Testis (tissue), 3 donors: ENCODE measurements around the gene MISP3. TPM values are rescaled to one million over a fixed set of nuclear protein-coding genes. Genes with fewer than 3 reads are reported as not detected.
A peak's percentile ranks its signal among the peaks of the same experiment; 100 is the strongest.

Source experiments
- DNase-seq: peaks from one replicate; pipeline ENCODE4 v3.0.0-alpha.2; 2019
- H3K27ac ChIP-seq, 2 donors: fragments of 200-600 bp; sonication (generic); one replicate each; pipeline ENCODE4 v1.5.1; 2019
- H3K27me3 ChIP-seq: fragments of 200-600 bp; sonication (generic); one replicate; pipeline ENCODE4 v1.5.1; 2019
- H3K36me3 ChIP-seq: fragments of 200-600 bp; sonication (generic); one replicate; pipeline ENCODE4 v1.5.1; 2017; ENCODE audit warnings: low read depth; ENCODE audit errors: missing control alignments
- H3K4me1 ChIP-seq: fragments of 200-600 bp; sonication (generic); one replicate; pipeline ENCODE4 v1.5.1; 2019
- H3K4me3 ChIP-seq, 2 donors: fragments of 200-600 bp; sonication (generic); one replicate each; pipeline ENCODE4 v1.5.1; 2017 to 2019
- H3K9me3 ChIP-seq: fragments of 200-600 bp; sonication (generic); one replicate; pipeline ENCODE4 v1.5.1; 2017
- POLR2A ChIP-seq: fragments of 450-650 bp; IDR thresholded peaks from one replicate; pipeline ENCODE4 v1.6.1; 2017; ENCODE audit warnings: antibody characterized with exemption, mild to moderate bottlenecking, moderate library complexity
- whole genome bisulfite sequencing, 2 donors: methylation state at CpG; one replicate each; pipeline ENCODE4 v1.1.5; 2018; 5-methylcytosine and 5-hydroxymethylcytosine counted together
- intact Hi-C: fragments of 100-400 bp; cut with DNase I; formaldehyde crosslinking; loops from one replicate; pipeline ENCODE4 v1.15.1; 2023; ENCODE audit warnings: low total_unique reads
- polyA plus RNA-seq: library from polyadenylated mRNA; stranded (reverse); fragments of 350-450 nt; fragmentation: Illumina TruSeq; extraction: RNeasy Lipid Tissue Mini Kit (QIAGEN cat#74804); gene quantifications from one replicate; pipeline ENCODE4 v1.2.3, GENCODE V29; 2014; ENCODE audit warnings: low read depth, low replicate concordance; ENCODE audit not compliant: insufficient read depth
- total RNA-seq, 2 donors: library from RNA; depleted of rRNA; stranded (reverse); fragments of >200 nt; gene quantifications; one replicate each; pipeline ENCODE4 v1.2.3, GENCODE V29; 2016
- TF ChIP-seq, protein P1 (sequence below), 3 experiments: fragments of 450-650 bp in 2 of 3; fragments of 200-600 bp in 1 of 3; sonication (generic) in 1 of 3; IDR thresholded peaks; one replicate each; pipeline ENCODE4 v1.5.1; 2016 to 2019; ENCODE audit warnings: antibody characterized with exemption in 3 of 3, mild to moderate bottlenecking in 2 of 3, moderate library complexity in 1 of 3

MISP3 gene
- total and polyA plus RNA-seq, 3 donors from 2014 or later = 0.76 to 7.2 (median 4.2) TPM

- intact Hi-C loops = no loop called here
- WGBS, 2 donors = 70 to 91% methylated on average over 2 of the region's 2 CpGs
- Histone ChIP-seq H3K4me1 (peaks cover 9% of the 10 kb centered on the region), H3K36me3 (no peaks in the 10 kb centered on the region), H3K4me3 (no peak overlapping the region), H3K9me3 (no peaks in the 10 kb centered on the region), H3K27ac (no peak overlapping the region), H3K27me3 (no peaks in the 10 kb centered on the region)
- TF ChIP-seq, protein P1, sequence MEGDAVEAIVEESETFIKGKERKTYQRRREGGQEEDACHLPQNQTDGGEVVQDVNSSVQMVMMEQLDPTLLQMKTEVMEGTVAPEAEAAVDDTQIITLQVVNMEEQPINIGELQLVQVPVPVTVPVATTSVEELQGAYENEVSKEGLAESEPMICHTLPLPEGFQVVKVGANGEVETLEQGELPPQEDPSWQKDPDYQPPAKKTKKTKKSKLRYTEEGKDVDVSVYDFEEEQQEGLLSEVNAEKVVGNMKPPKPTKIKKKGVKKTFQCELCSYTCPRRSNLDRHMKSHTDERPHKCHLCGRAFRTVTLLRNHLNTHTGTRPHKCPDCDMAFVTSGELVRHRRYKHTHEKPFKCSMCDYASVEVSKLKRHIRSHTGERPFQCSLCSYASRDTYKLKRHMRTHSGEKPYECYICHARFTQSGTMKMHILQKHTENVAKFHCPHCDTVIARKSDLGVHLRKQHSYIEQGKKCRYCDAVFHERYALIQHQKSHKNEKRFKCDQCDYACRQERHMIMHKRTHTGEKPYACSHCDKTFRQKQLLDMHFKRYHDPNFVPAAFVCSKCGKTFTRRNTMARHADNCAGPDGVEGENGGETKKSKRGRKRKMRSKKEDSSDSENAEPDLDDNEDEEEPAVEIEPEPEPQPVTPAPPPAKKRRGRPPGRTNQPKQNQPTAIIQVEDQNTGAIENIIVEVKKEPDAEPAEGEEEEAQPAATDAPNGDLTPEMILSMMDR (IDR thresholded peaks at IDR 0.05) = no peak
- no peak for TF ChIP-seq POLR2A
- DNase-seq = no peak
Observed at GRCh38 chr19:14066134-14066533, 6.5 kb upstream of the MISP3 start.

DNA sequence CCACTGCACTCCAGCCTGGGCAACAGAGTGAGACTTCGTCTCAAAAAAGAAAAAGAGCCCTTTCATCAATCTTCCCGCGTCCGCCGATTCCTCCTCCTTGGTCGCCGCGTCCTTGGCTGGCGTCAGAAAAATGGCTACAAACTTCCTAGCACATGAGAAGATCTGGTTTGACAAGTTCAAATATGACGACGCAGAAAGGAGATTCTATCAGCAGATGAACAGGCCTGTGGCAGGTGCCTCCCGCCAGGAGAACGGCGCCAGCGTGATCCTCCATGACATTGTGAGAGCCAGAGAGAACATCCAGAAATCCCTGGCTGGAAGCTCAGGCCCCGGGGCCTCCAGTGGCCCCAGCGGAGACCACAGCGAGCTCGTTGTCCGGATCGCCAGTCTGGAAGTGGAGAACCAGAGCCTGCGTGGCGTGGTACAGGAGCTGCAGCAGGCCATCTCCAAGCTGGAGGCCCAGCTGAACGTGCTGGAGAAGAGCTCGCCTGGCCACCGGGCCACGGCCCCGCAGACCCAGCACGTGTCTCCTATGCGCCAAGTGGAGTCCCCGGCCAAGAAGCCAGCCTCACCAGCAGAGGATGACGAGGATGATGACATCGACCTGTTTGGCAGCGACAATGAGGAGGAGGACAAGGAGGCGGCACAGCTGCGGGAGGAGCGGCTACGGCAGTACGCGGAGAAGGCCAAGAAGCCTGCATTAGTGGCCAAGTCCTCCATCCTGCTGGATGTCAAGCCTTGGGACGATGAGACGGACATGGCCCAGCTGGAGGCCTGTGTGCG is 2.1 kb upstream of the MISP3 start:
- Histone ChIP-seq H3K4me1 (peaks cover 15% of the 10 kb centered on the region), H3K27ac (no peak overlapping the region), H3K9me3 (no peaks in the 10 kb centered on the region), H3K4me3 (no peak overlapping the region), H3K36me3 (no peaks in the 10 kb centered on the region), H3K27me3 (no peaks in the 10 kb centered on the region)
- TF ChIP-seq, protein P1 (IDR thresholded peaks at IDR 0.05) = no peak
- no peak for TF ChIP-seq POLR2A
- no peak for DNase-seq
- 95% methylated on average over 39 to 40 of the region's 43 CpGs for WGBS, 2 donors
- intact Hi-C loops = loop anchor here (10.0 kb wide), 1 partner anchor 186 kb away; no protein-coding TSS in a partner anchor

DNA sequence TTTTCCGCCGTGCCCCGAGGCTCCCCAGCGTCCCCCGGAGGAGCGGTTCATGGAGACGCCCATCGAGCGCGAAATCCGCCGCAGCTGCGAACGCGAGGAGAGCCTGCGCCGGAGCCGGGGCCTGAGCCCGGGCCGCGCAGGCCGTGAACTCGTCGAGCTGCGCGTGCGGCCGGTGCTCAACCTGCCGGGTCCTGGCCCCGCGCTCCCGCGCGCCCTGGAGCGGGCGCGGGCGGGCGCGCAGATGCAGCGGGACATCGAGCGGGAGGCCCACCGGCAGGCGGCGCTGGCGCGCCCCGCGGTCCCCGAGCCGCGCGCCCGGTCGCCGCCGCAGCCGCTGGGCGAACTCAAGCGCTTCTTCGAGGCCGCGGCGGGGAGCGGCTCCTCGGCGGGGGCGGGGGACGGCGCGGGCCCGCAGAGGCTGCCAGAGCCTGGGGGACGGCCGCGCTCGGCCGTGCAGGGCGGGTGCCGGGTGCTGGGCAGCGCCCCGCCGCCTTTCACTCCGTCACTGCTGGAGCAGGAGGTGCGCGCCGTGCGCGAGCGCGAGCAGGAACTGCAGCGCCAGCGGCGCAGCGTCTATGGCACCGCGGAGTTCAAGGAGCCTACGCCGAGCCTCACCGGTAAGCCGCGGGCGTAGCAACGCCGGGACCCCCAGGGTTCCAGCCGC is 807 bp downstream of the MISP3 start:
- H3K4me3 ChIP-seq = peak overlapping the region; percentile 54 to 60
- peaks cover 15% of the 10 kb centered on the region for H3K4me1 ChIP-seq
- H3K27ac ChIP-seq = peak overlapping the region; percentile 85 to 88
- no peaks in the 10 kb centered on the region for H3K27me3 ChIP-seq
- WGBS, 2 donors = 0 to 1% methylated on average over 4 to 24 of the region's 106 CpGs
- intact Hi-C loops = loop anchor here (10.0 kb wide), 1 partner anchor 189 kb away; no protein-coding TSS in a partner anchor
- TF ChIP-seq, protein P1 (IDR thresholded peaks at IDR 0.05) = peak; percentile 27 to 92 (median 52)
- TF ChIP-seq POLR2A = no peak
- no peaks in the 10 kb centered on the region for H3K9me3 ChIP-seq
- no peaks in the 10 kb centered on the region for H3K36me3 ChIP-seq
- DNase-seq = peak; percentile 80

DNA sequence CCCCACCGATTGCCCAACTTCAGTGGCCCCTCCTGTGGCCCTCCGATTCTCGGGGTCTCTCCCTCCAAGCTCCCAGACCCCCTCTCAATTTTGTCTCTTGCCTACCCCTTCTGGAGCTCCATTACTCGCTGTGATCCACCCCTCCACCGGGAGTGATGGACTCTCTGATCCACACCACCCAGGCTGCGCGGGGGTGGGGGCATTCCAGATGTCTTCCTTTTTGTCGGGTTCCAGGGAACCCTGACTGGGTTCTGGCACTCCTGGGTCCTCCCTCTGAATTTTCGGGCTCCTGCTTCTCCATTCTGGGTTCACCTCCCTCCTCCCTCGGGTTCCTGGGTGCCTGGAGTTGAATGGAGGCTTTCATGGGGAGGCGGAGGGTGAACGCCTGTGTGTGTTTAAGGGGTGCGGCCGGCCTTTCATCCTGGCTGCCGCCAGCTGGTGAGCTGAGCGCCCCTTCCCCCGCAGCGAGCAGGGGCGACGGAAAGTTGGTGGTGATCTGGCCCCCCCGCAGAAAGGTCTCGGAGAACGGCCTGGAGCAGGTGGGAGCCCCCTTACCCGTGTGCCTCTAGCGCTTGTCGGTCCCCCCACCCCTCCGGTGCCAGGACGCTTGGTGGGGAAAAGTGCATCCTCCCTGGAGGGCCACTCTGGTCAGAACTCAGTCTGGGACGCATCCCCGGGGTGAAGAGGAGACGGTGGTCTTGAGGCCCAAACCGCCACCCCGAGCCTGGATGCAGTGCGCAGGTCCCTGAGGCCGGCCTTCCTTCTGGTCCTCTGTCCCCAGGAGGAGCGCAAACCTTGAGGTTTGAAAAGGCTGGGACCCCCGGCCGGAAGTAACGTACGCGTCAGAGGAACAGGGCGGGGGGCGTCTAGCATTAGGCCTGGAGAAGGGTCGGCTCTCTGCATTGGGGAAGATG is 1.6 kb downstream of the MISP3 start:
- Histone ChIP-seq H3K4me1 (peaks cover 15% of the 10 kb centered on the region), H3K9me3 (no peaks in the 10 kb centered on the region), H3K27me3 (no peaks in the 10 kb centered on the region), H3K4me3 (peak overlapping the region; percentile 54 to 60), H3K27ac (peak overlapping the region; percentile 85 to 88), H3K36me3 (no peaks in the 10 kb centered on the region)
- no peak for TF ChIP-seq POLR2A
- TF ChIP-seq, protein P1 (IDR thresholded peaks at IDR 0.05) = no peak
- no peak for DNase-seq
- intact Hi-C loops = loop anchor here (10.0 kb wide), 1 partner anchor 189 kb away; no protein-coding TSS in a partner anchor
- WGBS, 2 donors = 0 to 1% methylated on average over 21 to 41 of the region's 44 CpGs
